Epithelial cell of esophagus (primary cell): Measurements from ENCODE around the gene KLHL5.
"Not testable (repeated sequence)": the region's sequence is repeated elsewhere in the genome, so short reads cannot be mapped to it uniquely, and the experiment has no call there.

Source experiments
- DNase-seq: peaks from one replicate; pipeline ENCODE4 v3.0.0; 2010; ENCODE audit warnings: low read depth
- H3K4me3 ChIP-seq: 2 replicates; pipeline ENCODE4 v1.5.1; 2011; ENCODE audit warnings: mild to moderate bottlenecking, low read length, control low read depth
- TF ChIP-seq, protein P1 (sequence below): IDR thresholded peaks from 2 replicates; pipeline ENCODE4 v1.5.1; 2011; ENCODE audit warnings: low read depth, mild to moderate bottlenecking, low read length, control low read depth, inconsistent platforms; ENCODE audit not compliant: insufficient read depth; ENCODE audit errors: missing control alignments

KLHL5 gene

DNA sequence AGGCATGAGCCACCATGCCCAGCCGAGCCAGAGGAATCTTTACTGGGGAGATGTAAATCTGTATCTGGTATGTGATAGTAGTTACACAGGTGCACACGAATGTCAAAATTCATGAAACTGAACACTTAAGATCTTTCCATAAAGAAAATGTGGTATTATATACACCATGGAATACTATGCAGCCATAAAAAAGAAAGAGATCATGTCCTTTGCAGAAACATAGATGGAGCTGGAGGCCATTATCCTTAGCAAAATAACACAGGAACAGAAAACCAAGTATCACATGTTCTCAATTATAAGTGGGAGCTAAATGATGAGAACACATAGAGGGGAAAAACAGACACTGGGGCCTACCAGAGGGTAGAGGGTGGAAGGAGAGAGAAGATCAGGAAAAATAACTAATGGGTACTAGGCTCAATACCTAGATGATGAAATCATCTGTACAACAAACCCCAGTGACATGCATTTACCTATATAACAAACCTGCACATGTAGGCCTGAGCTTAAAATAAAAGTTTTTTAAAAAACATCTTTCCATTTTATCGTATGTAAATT is 37.6 kb upstream of the KLHL5 start:
- TF ChIP-seq, protein P1, sequence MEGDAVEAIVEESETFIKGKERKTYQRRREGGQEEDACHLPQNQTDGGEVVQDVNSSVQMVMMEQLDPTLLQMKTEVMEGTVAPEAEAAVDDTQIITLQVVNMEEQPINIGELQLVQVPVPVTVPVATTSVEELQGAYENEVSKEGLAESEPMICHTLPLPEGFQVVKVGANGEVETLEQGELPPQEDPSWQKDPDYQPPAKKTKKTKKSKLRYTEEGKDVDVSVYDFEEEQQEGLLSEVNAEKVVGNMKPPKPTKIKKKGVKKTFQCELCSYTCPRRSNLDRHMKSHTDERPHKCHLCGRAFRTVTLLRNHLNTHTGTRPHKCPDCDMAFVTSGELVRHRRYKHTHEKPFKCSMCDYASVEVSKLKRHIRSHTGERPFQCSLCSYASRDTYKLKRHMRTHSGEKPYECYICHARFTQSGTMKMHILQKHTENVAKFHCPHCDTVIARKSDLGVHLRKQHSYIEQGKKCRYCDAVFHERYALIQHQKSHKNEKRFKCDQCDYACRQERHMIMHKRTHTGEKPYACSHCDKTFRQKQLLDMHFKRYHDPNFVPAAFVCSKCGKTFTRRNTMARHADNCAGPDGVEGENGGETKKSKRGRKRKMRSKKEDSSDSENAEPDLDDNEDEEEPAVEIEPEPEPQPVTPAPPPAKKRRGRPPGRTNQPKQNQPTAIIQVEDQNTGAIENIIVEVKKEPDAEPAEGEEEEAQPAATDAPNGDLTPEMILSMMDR: no peak
- DNase-seq: no peak
- H3K4me3 ChIP-seq: no peak overlapping the region

- no peak overlapping the region for H3K4me3 ChIP-seq
- TF ChIP-seq, protein P1: no peak
- no peak for DNase-seq
Measured at GRCh38 chr4:39025552-39026085, 36.4 kb upstream of the KLHL5 start.

- H3K4me3 ChIP-seq: no peak overlapping the region
- TF ChIP-seq, protein P1: no peak
- no peak for DNase-seq
Measured at GRCh38 chr4:39026096-39026495, 35.9 kb upstream of the KLHL5 start.

GRCh38 chr4:39029752-39030694 is 32.0 kb upstream of the KLHL5 start:
- no peak for DNase-seq
- TF ChIP-seq, protein P1: no peak

GRCh38 chr4:39030725-39031124 is 31.3 kb upstream of the KLHL5 start:
- H3K4me3 ChIP-seq: no peak overlapping the region
- no peak for DNase-seq
- TF ChIP-seq, protein P1: no peak

More at GRCh38 chr4:39029752-39030694, 32.0 kb upstream of the KLHL5 start:
- no peak overlapping the region for H3K4me3 ChIP-seq

GRCh38 chr4:39031590-39032020 is 30.4 kb upstream of the KLHL5 start:
- DNase-seq, H3K4me3 ChIP-seq: not testable (repeated sequence)
